IPS-NIHi7 (cell line): ENCODE results near the gene TFEB.

Source experiments
- DNase-seq: peaks from one replicate; pipeline ENCODE4 v3.0.0; 2012; ENCODE audit warnings: mixed read lengths; ENCODE audit errors: extremely low spot score

The TFEB gene

GRCh38 chr6:41653691-41654090, 81.7 kb downstream of the TFEB start:
- no peak for DNase-seq

- no peak for DNase-seq
Measured at GRCh38 chr6:41652866-41653652, 82.3 kb downstream of the TFEB start.

- DNase-seq, result no peak
Measured at GRCh38 chr6:41651962-41652657, 83.3 kb downstream of the TFEB start.

- DNase-seq, result no peak
Measured at GRCh38 chr6:41651246-41651961, 84.0 kb downstream of the TFEB start.

- DNase-seq, result no peak
Measured at GRCh38 chr6:41650120-41650519, 85.3 kb downstream of the TFEB start.

- DNase-seq, result no peak
Measured at GRCh38 chr6:41649596-41649995, 85.8 kb downstream of the TFEB start.

GRCh38 chr6:41648921-41649320, 86.5 kb downstream of the TFEB start:
- DNase-seq, result no peak

- no peak for DNase-seq
Measured at GRCh38 chr6:41648070-41648585, 87.3 kb downstream of the TFEB start.

- DNase-seq, result no peak
Measured at GRCh38 chr6:41647061-41647511, 88.3 kb downstream of the TFEB start.

GRCh38 chr6:41646026-41646795, 89.2 kb downstream of the TFEB start:
- no peak for DNase-seq

GRCh38 chr6:41645007-41645618, 90.3 kb downstream of the TFEB start:
- no peak for DNase-seq

GRCh38 chr6:41644297-41644879, 91.0 kb downstream of the TFEB start:
- DNase-seq, result peak; percentile 41

GRCh38 chr6:41643899-41644269, 91.5 kb downstream of the TFEB start:
- DNase-seq, result no peak

GRCh38 chr6:41642960-41643898, 92.2 kb downstream of the TFEB start:
- DNase-seq, result no peak

GRCh38 chr6:41642090-41642959, 93.1 kb downstream of the TFEB start:
- DNase-seq, result no peak

- DNase-seq, result no peak
Measured at GRCh38 chr6:41641352-41641925, 94.0 kb downstream of the TFEB start.

- DNase-seq, result no peak
Measured at GRCh38 chr6:41640426-41640825, 95.0 kb downstream of the TFEB start.

GRCh38 chr6:41639809-41640371, 95.5 kb downstream of the TFEB start:
- no peak for DNase-seq
